ENCODE data around the gene CUBN.

Gene CUBN

GRCh38 chr10:17084258-17084657 lies 45.4 kb downstream of the CUBN start:
- no peak for TF ChIP-seq CTCF (conservative IDR thresholded peaks at IDR 0.05)
- H3K27ac ChIP-seq: no peak overlapping the region

GRCh38 chr10:17081431-17081830 lies 48.2 kb downstream of the CUBN start:
- no peak overlapping the region for H3K27ac ChIP-seq
- no peak for TF ChIP-seq CTCF (conservative IDR thresholded peaks at IDR 0.05)

GRCh38 chr10:17077890-17078289 lies 51.7 kb downstream of the CUBN start:
- TF ChIP-seq CTCF (conservative IDR thresholded peaks at IDR 0.05): no peak
- H3K27ac ChIP-seq: no peak overlapping the region

GRCh38 chr10:17077346-17077781 lies 52.2 kb downstream of the CUBN start:
- H3K27ac ChIP-seq: no peak overlapping the region
- no peak for TF ChIP-seq CTCF (conservative IDR thresholded peaks at IDR 0.05)

GRCh38 chr10:17076626-17077345 lies 52.8 kb downstream of the CUBN start:
- TF ChIP-seq CTCF (conservative IDR thresholded peaks at IDR 0.05): no peak
- no peak overlapping the region for H3K27ac ChIP-seq

GRCh38 chr10:17075533-17076359 lies 53.9 kb downstream of the CUBN start:
- no peak for TF ChIP-seq CTCF (conservative IDR thresholded peaks at IDR 0.05)
- H3K27ac ChIP-seq: no peak overlapping the region

- no peak overlapping the region for H3K27ac ChIP-seq
- TF ChIP-seq CTCF (conservative IDR thresholded peaks at IDR 0.05): no peak
Observed at GRCh38 chr10:17074541-17074847, 55.1 kb downstream of the CUBN start.
